ENCODE data around the gene GPR75. TPM values are rescaled to one million over a fixed set of nuclear protein-coding genes. Genes with fewer than 3 reads are reported as not detected.

GPR75 gene
- total RNA-seq, 6 experiments from 2014 or later: 1.1 to 2.0 (median 1.5) TPM

DNA sequence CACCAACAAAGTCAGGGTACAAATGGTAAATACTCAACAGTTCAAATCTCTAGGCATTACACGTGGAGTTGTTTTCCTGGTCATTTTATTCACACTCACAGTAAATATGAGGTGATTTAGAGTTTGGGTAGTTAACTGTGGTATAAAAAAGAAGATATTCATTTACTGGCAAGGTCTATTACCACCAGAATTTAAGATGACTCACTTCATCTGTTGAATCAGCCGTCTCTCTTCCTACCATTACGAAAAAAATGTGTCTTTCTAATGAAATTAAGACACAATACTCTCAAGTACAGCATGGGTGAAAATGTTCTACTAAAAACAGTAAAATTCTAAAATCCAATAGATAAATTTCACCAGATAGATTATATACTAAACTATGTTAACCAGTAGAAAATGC, 21.0 kb upstream of the GPR75 start:
- H3K9me3 Mint-ChIP-seq: no peaks in the 10 kb centered on the region
- no peak overlapping the region for H3K4me3 Mint-ChIP-seq
- H3K4me1 Mint-ChIP-seq (ENCODE audit: low read depth): peaks cover 40% of the 10 kb centered on the region
- H3K27ac Mint-ChIP-seq: peak overlapping the region; percentile 53
- H3K36me3 Mint-ChIP-seq (ENCODE audit: low read depth): peaks cover 47% of the 10 kb centered on the region
- TF ChIP-seq, protein P1, sequence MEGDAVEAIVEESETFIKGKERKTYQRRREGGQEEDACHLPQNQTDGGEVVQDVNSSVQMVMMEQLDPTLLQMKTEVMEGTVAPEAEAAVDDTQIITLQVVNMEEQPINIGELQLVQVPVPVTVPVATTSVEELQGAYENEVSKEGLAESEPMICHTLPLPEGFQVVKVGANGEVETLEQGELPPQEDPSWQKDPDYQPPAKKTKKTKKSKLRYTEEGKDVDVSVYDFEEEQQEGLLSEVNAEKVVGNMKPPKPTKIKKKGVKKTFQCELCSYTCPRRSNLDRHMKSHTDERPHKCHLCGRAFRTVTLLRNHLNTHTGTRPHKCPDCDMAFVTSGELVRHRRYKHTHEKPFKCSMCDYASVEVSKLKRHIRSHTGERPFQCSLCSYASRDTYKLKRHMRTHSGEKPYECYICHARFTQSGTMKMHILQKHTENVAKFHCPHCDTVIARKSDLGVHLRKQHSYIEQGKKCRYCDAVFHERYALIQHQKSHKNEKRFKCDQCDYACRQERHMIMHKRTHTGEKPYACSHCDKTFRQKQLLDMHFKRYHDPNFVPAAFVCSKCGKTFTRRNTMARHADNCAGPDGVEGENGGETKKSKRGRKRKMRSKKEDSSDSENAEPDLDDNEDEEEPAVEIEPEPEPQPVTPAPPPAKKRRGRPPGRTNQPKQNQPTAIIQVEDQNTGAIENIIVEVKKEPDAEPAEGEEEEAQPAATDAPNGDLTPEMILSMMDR (IDR thresholded peaks at IDR 0.05): no peak
- DNase-seq: peak; percentile 58
- H3K27me3 Mint-ChIP-seq (ENCODE audit: insufficient read depth): peaks cover 5% of the 10 kb centered on the region

DNA sequence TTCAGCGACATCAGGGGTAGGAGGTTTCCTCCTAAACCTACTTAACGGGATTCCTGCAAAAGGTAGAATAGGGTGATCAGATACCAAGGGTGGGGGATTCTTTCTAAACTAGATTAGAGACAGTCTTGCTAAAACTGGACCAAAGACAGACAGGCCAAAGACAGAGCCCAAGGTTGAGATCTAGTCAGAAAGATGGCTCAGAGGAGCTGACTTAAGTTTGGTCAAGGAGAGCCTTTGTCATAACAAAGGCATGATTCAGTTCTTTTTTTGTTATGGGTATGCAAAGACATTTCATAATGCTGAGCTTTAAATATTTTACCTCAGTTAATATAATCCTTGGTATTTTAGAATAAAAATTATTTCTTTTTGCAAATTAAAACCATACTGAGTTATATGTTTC, 17.8 kb upstream of the GPR75 start:
- no peaks in the 10 kb centered on the region for H3K9me3 Mint-ChIP-seq
- H3K36me3 Mint-ChIP-seq (ENCODE audit: low read depth): peaks cover 37% of the 10 kb centered on the region
- peaks cover 5% of the 10 kb centered on the region; the same call in 1 of the 2 replicates for H3K27me3 Mint-ChIP-seq (ENCODE audit: insufficient read depth)
- H3K4me1 Mint-ChIP-seq (ENCODE audit: low read depth): peaks cover 40% of the 10 kb centered on the region
- peak overlapping the region; percentile 59; the same call in 1 of the 2 replicates for H3K27ac Mint-ChIP-seq
- TF ChIP-seq, protein P1 (IDR thresholded peaks at IDR 0.05): no peak
- DNase-seq: peak; percentile 11
- no peak overlapping the region for H3K4me3 Mint-ChIP-seq

DNA sequence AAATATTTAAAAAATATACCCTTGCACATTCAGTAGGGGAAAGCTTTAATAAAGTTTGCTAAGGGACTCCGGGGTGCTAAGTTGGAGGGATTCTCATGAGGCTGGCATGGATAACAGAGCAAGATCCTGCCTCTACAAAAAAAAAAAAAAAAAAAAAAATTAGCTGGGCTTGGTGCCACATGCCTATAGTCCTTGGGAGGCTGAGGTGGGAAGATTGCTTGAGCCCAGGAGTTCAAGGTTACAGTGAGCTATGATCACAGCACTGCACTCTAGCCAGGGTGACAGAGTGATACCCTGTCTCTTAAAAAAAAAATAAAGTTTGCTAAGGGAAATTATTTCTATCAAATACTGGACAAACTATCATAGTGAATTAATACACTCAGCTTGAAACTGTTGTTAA, 17.3 kb upstream of the GPR75 start:
- peak overlapping the region; percentile 59; the same call in 1 of the 2 replicates for H3K27ac Mint-ChIP-seq
- peaks cover 37% of the 10 kb centered on the region for H3K36me3 Mint-ChIP-seq (ENCODE audit: low read depth)
- H3K9me3 Mint-ChIP-seq: no peaks in the 10 kb centered on the region
- no peak for DNase-seq
- H3K27me3 Mint-ChIP-seq (ENCODE audit: insufficient read depth): peaks cover 5% of the 10 kb centered on the region; the same call in 1 of the 2 replicates
- TF ChIP-seq, protein P1 (IDR thresholded peaks at IDR 0.05): no peak
- no peak overlapping the region for H3K4me3 Mint-ChIP-seq
- peaks cover 40% of the 10 kb centered on the region for H3K4me1 Mint-ChIP-seq (ENCODE audit: low read depth)

DNA sequence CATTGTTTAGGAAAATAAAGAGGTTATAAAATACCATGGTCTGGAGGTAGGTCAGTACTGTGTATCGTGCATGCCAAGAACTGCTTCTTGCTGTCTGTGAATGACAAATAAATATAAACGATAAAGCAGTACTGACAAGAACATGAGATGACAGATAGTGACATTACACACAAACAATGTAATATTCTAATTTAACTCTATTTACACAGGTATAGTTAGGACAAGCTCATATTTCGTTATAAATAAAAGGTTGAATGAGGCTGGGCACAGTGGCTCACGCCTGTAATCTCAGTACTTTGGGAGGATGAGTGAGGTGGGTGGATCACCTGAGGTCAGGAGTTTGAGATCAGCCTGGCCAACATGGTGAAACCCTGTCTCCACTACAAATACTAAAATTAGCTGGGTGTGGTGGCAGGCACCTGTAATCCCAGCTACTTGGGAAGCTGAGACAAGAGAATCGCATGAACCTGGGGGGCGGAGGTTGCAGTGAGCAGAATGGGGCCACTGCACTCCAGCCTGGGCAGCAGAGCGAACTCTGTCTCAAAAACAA, 14.7 kb upstream of the GPR75 start:
- TF ChIP-seq, protein P1 (IDR thresholded peaks at IDR 0.05): no peak
- Mint-ChIP-seq H3K36me3 (ENCODE audit: low read depth) (peaks cover 32% of the 10 kb centered on the region), H3K4me1 (ENCODE audit: low read depth) (peaks cover 23% of the 10 kb centered on the region), H3K9me3 (no peaks in the 10 kb centered on the region), H3K4me3 (no peak overlapping the region), H3K27me3 (ENCODE audit: insufficient read depth) (peaks cover 5% of the 10 kb centered on the region; the same call in 1 of the 2 replicates), H3K27ac (no peak overlapping the region)
- DNase-seq: no peak

DNA sequence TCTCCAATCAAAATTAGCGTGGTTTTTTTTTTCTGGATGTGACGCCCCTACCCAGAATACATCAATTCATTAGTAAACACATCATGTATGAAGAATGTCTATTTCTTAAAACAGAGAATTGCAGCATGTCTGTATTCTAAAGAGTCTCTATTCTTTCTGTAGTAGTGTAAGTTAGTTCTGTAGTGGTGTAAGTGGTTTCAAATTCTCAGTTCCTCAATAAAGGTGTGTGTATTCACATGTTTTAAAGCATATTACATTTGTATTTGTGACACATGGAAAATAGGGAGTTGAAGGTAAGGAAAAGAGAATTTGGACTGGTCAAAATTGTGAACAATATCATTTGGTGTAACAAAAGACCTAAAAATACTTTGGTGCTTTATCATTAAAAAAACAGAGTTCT, 8.0 kb upstream of the GPR75 start:
- TF ChIP-seq, protein P1 (IDR thresholded peaks at IDR 0.05): no peak
- Mint-ChIP-seq H3K9me3 (no peaks in the 10 kb centered on the region), H3K4me3 (no peak overlapping the region), H3K27me3 (ENCODE audit: insufficient read depth) (no peaks in the 10 kb centered on the region), H3K4me1 (ENCODE audit: low read depth) (no peaks in the 10 kb centered on the region), H3K27ac (no peak overlapping the region), H3K36me3 (ENCODE audit: low read depth) (peaks cover 28% of the 10 kb centered on the region)
- no peak for DNase-seq

All from HFFc6 (cell line).